ENCODE results near the gene USP24.

The USP24 gene

DNA sequence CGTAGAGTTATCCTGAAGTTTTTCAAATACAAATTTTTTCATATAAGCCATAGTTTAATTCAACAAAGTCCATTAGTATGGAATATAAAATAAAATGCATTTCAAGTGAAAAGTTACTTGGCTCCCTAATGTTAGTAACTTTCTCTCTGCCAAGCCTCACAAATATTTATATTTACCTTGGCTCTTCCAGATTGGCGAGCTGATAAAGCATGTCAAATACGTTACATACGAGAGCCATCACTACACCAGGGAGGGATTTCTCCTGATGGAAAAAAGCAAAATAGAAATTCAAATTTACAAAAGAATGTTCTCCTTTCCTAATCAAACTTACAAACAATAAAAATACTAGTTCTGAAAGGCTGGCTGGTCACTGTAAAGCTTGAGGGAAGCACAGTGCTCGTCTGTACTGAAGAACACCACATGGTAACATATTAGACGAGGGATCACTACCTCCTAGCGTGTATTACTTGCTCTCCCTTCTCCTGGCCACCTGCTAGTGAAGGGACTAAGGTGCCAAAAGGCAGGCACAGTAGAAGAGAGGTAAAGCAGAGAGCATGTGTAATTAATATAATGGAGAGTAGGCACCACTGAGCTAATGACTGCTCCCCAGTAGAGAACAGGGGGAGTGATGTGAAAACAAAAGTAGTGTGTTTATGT is 80.9 kb downstream of the USP24 start:
- DNase-seq (ENCODE audit: extremely low read depth, low read depth), result no peak
- TF ChIP-seq, protein P1, sequence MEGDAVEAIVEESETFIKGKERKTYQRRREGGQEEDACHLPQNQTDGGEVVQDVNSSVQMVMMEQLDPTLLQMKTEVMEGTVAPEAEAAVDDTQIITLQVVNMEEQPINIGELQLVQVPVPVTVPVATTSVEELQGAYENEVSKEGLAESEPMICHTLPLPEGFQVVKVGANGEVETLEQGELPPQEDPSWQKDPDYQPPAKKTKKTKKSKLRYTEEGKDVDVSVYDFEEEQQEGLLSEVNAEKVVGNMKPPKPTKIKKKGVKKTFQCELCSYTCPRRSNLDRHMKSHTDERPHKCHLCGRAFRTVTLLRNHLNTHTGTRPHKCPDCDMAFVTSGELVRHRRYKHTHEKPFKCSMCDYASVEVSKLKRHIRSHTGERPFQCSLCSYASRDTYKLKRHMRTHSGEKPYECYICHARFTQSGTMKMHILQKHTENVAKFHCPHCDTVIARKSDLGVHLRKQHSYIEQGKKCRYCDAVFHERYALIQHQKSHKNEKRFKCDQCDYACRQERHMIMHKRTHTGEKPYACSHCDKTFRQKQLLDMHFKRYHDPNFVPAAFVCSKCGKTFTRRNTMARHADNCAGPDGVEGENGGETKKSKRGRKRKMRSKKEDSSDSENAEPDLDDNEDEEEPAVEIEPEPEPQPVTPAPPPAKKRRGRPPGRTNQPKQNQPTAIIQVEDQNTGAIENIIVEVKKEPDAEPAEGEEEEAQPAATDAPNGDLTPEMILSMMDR (IDR thresholded peaks at IDR 0.05; ENCODE audit: low read depth, low read length), result no peak

DNA sequence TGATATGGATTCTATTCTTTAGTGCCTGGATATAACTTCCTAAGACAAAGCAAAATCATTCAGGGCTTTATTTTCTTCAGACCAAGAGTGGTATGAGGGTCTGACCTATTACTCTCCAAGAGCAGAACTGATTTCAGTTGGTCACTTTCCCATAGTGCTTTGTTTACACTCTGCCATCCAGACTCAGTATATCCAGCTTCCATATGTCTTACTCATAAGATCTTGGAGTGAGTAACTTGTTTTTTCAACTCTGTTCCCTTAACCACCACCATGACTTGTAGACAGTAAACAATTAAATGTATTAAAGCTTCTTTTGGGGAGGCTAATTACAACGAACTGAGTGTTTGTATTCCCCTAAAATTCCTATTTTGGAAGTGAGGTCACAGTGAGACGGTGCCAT is 83.4 kb downstream of the USP24 start:
- TF ChIP-seq, protein P1 (IDR thresholded peaks at IDR 0.05; ENCODE audit: low read depth, low read length), result no peak
- no peak for DNase-seq (ENCODE audit: extremely low read depth, low read depth)

DNA sequence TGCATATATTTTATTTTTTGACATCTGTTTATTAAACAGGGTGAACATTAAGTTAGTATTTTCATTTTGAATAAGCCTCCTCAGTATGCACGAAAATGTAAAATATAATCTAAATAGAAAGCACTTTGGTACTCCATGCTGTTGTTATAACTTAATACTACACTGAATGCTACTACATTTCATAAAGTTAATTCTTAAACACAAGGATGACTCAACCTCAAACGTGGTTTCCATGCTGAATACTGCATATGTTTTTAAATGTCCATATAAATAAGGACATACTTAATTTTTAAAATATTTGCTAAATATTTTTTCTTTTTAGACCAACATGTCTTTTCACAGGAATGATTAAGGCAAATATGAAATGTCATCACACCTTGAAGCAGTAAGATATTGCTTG is 83.9 kb downstream of the USP24 start:
- no peak for DNase-seq (ENCODE audit: extremely low read depth, low read depth)
- TF ChIP-seq, protein P1 (IDR thresholded peaks at IDR 0.05; ENCODE audit: low read depth, low read length), result no peak

DNA sequence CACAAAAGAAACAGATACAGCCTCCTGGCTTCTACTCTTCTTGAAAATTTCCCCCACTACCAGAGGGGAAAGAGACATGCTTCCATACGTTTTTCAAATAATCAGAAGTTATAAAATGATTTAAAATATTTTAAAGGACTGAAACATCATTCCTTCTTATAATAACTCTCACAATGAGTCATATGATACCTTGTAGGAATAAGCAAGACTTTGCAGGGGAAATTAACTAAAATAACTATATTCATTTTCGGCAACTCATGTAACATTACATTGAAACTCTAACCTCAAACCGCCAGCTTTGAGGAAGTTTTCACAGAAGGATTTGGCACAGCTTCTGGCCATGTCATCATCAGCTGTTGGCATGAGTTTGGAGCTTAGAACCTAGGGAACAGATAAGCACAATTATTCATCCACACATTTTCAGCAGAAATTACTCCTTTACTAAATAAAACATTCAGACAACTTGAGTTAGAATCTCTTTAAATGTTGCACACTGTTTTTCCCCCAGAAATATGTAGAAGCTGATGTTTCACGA is 85.9 kb downstream of the USP24 start:
- TF ChIP-seq, protein P1 (IDR thresholded peaks at IDR 0.05; ENCODE audit: low read depth, low read length), result no peak
- DNase-seq (ENCODE audit: extremely low read depth, low read depth), result no peak

DNA sequence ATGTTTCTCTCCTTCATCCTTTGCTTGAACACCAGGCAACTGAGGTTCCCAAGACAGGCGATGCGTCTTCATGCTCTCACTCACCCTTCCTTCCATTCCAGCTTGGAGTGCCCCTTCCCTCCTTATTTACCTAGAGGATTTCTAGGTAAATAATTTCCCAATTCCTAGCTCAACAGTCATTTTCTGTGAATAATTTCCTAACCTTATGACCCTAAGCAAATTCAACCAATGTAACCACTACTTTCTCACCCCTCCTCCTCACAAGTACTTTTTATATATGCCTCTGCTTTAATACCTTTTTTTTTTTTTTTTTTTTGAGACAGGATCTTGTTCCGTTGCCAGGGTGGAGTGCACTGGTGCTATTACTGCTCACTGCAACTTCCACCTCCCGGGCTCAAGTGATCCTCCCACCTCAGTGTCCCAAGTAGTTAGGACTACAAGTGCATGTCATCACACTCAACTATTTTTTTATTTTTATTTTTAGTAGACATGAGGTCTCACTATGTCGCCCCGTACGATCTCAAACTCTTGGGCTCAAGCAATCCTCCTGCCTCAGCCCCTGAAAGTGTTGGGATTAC is 86.7 kb downstream of the USP24 start:
- DNase-seq (ENCODE audit: extremely low read depth, low read depth), result no peak

DNA sequence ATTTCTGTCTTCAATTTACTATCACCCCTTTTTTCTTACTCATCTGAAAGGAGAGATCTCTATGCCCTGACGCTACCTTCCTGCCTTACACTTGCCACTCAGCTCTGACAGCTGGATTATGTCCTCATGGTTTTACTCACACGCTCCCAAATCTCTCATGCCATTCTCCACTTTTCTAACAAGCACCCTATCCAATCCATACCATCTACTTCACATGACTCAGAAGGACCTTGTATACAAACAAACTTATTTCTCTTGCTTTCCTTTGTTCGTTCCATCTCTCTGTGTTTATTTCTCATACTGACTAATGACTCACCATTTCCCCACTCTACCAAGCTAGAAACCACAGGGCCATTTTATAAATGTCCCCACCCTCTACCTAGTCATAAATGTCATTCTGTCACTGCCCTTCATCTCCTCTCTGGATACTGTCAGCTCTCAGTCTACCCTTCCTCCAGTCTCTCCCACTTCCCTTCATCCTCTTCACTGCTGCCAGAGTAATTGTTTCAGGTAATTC is 87.3 kb downstream of the USP24 start:
- TF ChIP-seq, protein P1 (IDR thresholded peaks at IDR 0.05; ENCODE audit: low read depth, low read length), result no peak
- no peak for DNase-seq (ENCODE audit: extremely low read depth, low read depth)

More for the DNA sequence above, 86.7 kb downstream of the USP24 start:
- TF ChIP-seq, protein P1 (IDR thresholded peaks at IDR 0.05; ENCODE audit: low read depth, low read length), result no peak

DNA sequence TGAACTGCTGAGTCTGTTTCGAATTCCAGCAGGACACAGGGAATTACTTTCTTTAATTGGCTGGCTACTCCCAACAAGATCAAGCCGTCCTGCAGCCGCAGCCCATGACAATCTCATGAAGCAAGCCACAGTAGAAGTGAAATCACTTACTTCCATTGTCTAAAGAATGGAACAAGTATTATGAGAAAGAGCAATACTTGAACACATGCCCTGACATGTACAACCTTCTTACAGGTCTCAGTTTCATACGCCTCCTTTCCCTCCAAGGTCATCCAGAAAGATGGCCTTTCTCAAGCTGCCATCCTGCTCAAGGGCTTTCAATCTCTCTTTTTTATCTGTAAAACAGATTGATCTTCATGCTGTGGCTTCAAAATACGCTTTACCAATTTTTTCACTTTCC is 90.7 kb downstream of the USP24 start:
- DNase-seq (ENCODE audit: extremely low read depth, low read depth), result no peak
- TF ChIP-seq, protein P1 (IDR thresholded peaks at IDR 0.05; ENCODE audit: low read depth, low read length), result no peak
